Measurements from ENCODE around the gene ZSWIM3.
"Not testable (repeated sequence)": the region's sequence is repeated elsewhere in the genome, so short reads cannot be mapped to it uniquely, and the experiment has no call there.

The ZSWIM3 gene

GRCh38 chr20:45898285-45898684, 40.9 kb downstream of the ZSWIM3 start:
- Histone ChIP-seq H3K4me3 (ENCODE audit: low read length) (no peak overlapping the region), H3K27me3 (ENCODE audit: control insufficient read depth, low read length) (no peaks in the 10 kb centered on the region), H3K36me3 (ENCODE audit: control insufficient read depth, low read length) (no peaks in the 10 kb centered on the region), H3K4me2 (ENCODE audit: low read length) (no peak overlapping the region), H3K79me2 (ENCODE audit: control insufficient read depth, low read length) (no peaks in the 10 kb centered on the region), H3K27ac (ENCODE audit: low read depth, low read length) (no peak overlapping the region), H3K9me2 (replicated peaks; ENCODE audit: control insufficient read depth, low read length) (no peaks in the 10 kb centered on the region), H3K9me3 (ENCODE audit: control insufficient read depth, insufficient read depth, low read length) (no peaks in the 10 kb centered on the region), H4K20me1 (ENCODE audit: control insufficient read depth, insufficient read depth, low read depth, low read length) (no peaks in the 10 kb centered on the region), H3K4me1 (ENCODE audit: control insufficient read depth, low read length) (peaks cover 10% of the 10 kb centered on the region), H3F3A (ENCODE audit: control insufficient read depth, insufficient read depth) (no peaks in the 10 kb centered on the region)
- no peak for TF ChIP-seq CTCF (IDR thresholded peaks at IDR 0.05; ENCODE audit: low read depth, low read length, poor library complexity, severe bottlenecking)
- no peak for TF ChIP-seq EZH2phosphoT487 (IDR thresholded peaks at IDR 0.05; ENCODE audit: borderline replicate concordance, low read length)

DNA sequence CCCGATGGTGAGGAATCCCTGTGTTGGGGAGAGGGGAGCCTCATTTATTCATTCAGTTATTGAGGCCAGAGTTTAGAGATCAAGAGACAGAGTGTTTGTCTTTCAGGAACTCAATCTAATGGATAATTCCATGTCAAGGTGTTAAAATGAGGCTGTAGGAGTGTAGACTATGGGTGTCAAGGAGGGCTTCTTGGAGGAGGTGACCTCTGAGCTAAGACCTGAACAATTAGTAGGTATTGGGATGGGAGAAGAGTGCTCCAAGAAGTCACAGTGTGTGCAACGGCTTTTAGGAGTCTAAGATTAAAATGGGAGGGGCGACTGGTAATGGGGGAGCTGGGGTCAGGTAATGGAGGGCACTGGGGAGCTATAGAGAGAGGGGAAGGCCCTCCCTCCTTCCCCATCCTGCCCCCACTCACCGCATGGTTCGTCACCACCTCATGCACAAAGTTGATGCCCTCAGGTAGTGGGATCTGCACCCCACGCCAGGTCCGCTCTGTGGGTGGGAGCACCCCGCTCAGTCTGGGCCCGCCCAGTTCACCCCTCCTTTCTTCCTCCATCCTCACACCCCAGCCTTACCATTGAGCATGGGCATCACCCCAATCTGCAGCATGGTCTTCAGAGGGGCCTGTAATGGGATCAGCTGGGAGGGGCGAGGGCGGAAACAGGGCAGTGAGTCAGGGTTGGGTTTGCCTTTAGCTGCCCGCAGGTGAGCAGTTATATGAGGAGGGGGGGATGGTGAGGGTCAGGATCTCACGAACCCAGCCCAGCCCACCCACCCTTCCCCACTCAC, 41.8 kb downstream of the ZSWIM3 start:
- Histone ChIP-seq H3K9me2 (replicated peaks; ENCODE audit: control insufficient read depth, low read length) (no peaks in the 10 kb centered on the region), H3K4me1 (ENCODE audit: control insufficient read depth, low read length) (peaks cover 10% of the 10 kb centered on the region), H3K4me2 (ENCODE audit: low read length) (no peak overlapping the region), H3K36me3 (ENCODE audit: control insufficient read depth, low read length) (no peaks in the 10 kb centered on the region), H3K27ac (ENCODE audit: low read depth, low read length) (no peak overlapping the region), H3F3A (ENCODE audit: control insufficient read depth, insufficient read depth) (no peaks in the 10 kb centered on the region), H3K79me2 (ENCODE audit: control insufficient read depth, low read length) (no peaks in the 10 kb centered on the region), H3K9me3 (ENCODE audit: control insufficient read depth, insufficient read depth, low read length) (no peaks in the 10 kb centered on the region), H3K4me3 (ENCODE audit: low read length) (no peak overlapping the region), H4K20me1 (ENCODE audit: control insufficient read depth, insufficient read depth, low read depth, low read length) (no peaks in the 10 kb centered on the region), H3K27me3 (ENCODE audit: control insufficient read depth, low read length) (no peaks in the 10 kb centered on the region)
- TF ChIP-seq EZH2phosphoT487 (IDR thresholded peaks at IDR 0.05; ENCODE audit: borderline replicate concordance, low read length) = no peak
- no peak for TF ChIP-seq CTCF (IDR thresholded peaks at IDR 0.05; ENCODE audit: low read depth, low read length, poor library complexity, severe bottlenecking)

GRCh38 chr20:45901332-45901731, 43.9 kb downstream of the ZSWIM3 start:
- H3K36me3 ChIP-seq (ENCODE audit: control insufficient read depth, low read length); H3K4me3 ChIP-seq (ENCODE audit: low read length); H3K9me2 ChIP-seq (replicated peaks; ENCODE audit: control insufficient read depth, low read length); H3K79me2 ChIP-seq (ENCODE audit: control insufficient read depth, low read length); H3K4me2 ChIP-seq (ENCODE audit: low read length); H3F3A ChIP-seq (ENCODE audit: control insufficient read depth, insufficient read depth); H3K27ac ChIP-seq (ENCODE audit: low read depth, low read length); H4K20me1 ChIP-seq (ENCODE audit: control insufficient read depth, insufficient read depth, low read depth, low read length); H3K9me3 ChIP-seq (ENCODE audit: control insufficient read depth, insufficient read depth, low read length); H3K27me3 ChIP-seq (ENCODE audit: control insufficient read depth, low read length): not testable (repeated sequence)
- H3K4me1 ChIP-seq (ENCODE audit: control insufficient read depth, low read length) = peaks cover 10% of the 10 kb centered on the region

- Histone ChIP-seq H3K9me2 (replicated peaks; ENCODE audit: control insufficient read depth, low read length) (no peaks in the 10 kb centered on the region), H3K27me3 (ENCODE audit: control insufficient read depth, low read length) (no peaks in the 10 kb centered on the region), H3K9me3 (ENCODE audit: control insufficient read depth, insufficient read depth, low read length) (no peaks in the 10 kb centered on the region), H3K27ac (ENCODE audit: low read depth, low read length) (no peak overlapping the region), H3K4me1 (ENCODE audit: control insufficient read depth, low read length) (peaks cover 10% of the 10 kb centered on the region), H4K20me1 (ENCODE audit: control insufficient read depth, insufficient read depth, low read depth, low read length) (no peaks in the 10 kb centered on the region), H3K4me3 (ENCODE audit: low read length) (no peak overlapping the region), H3K79me2 (ENCODE audit: control insufficient read depth, low read length) (no peaks in the 10 kb centered on the region), H3F3A (ENCODE audit: control insufficient read depth, insufficient read depth) (no peaks in the 10 kb centered on the region), H3K4me2 (ENCODE audit: low read length) (no peak overlapping the region), H3K36me3 (ENCODE audit: control insufficient read depth, low read length) (no peaks in the 10 kb centered on the region)
- TF ChIP-seq EZH2phosphoT487 (IDR thresholded peaks at IDR 0.05; ENCODE audit: borderline replicate concordance, low read length) (no peak), CTCF (IDR thresholded peaks at IDR 0.05; ENCODE audit: low read depth, low read length, poor library complexity, severe bottlenecking) (no peak)
Observed at GRCh38 chr20:45902199-45902701, 44.8 kb downstream of the ZSWIM3 start.

Data from DOHH2 (cell line).